Erythroblast (primary cell): Measurements from ENCODE around the gene HSPB9.

Experiments
- GATA1 ChIP-seq: IDR thresholded peaks from 2 replicates; pipeline ENCODE4 v1.6.1; 2011; ENCODE audit warnings: low read depth, mild to moderate bottlenecking, control low read depth, low read length, moderate library complexity
- POLR2A ChIP-seq: IDR thresholded peaks from 2 replicates; pipeline ENCODE4 v1.6.1; 2011; ENCODE audit warnings: mild to moderate bottlenecking, low read length

DNA sequence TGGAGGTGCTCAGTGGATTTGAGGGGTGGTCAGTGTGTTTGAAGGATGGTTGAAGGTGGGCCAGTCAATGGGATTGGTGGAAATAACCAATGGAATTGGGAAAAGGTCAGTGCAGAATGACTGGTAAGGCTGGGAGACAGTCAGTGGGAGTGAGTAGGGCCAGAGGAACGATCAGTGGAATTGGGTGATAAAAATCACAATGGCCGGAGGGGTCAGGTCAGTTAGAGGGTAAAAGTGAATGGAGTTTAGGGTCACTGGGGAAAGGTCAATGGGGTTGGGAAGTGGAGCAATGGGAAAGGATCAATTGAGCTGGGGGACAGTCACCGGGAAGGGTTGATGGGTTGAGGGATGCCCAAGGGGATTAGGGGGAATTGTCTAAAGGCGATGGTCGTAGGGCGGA, 43.1 kb downstream of the HSPB9 start:
- TF ChIP-seq POLR2A (no peak), GATA1 (no peak)
